Calu3 (cell line): ENCODE results near the gene DOC2B. TPM values are rescaled to one million over a fixed set of nuclear protein-coding genes. Genes with fewer than 3 reads are reported as not detected.
"Not testable (repeated sequence)": the region's sequence is repeated elsewhere in the genome, so short reads cannot be mapped to it uniquely, and the experiment has no call there.

Source experiments
- BruUV-seq: library from RNA; stranded (reverse); fragments of 400-500 nt; replicated peaks from 2 replicates; lab custom pipeline; 2021; lab: Mats Ljungman, UMichigan
- CTCF ChIA-PET: fragments of 300-600 bp; sonication (Branson Sonifier 250); formaldehyde crosslinking; loops from one replicate; lab custom pipeline; 2022; ENCODE audit warnings: antibody characterized with exemption; lab: Charles Lee
- DNase-seq: peaks from one replicate; pipeline ENCODE4 v3.0.0; 2022
- H3K27ac Mint-ChIP-seq: one replicate; pipeline ENCODE4 v1.8.0; 2022; ENCODE audit warnings: mixed read lengths; ENCODE audit not compliant: unreplicated experiment
- H3K27me3 Mint-ChIP-seq: one replicate; pipeline ENCODE4 v1.8.0; 2022; ENCODE audit warnings: mixed read lengths; ENCODE audit not compliant: unreplicated experiment
- H3K36me3 Mint-ChIP-seq: one replicate; pipeline ENCODE4 v1.8.0; 2022; ENCODE audit warnings: mild to moderate bottlenecking, moderate library complexity, mixed read lengths; ENCODE audit not compliant: insufficient read depth, unreplicated experiment
- H3K4me1 Mint-ChIP-seq: one replicate; pipeline ENCODE4 v1.8.0; 2022; ENCODE audit warnings: mild to moderate bottlenecking, low read depth, mixed read lengths; ENCODE audit not compliant: unreplicated experiment
- H3K4me3 Mint-ChIP-seq: one replicate; pipeline ENCODE4 v1.8.0; 2022; ENCODE audit warnings: mild to moderate bottlenecking, low read depth, moderate library complexity, mixed read lengths; ENCODE audit not compliant: unreplicated experiment
- H3K9me3 Mint-ChIP-seq: one replicate; pipeline ENCODE4 v1.8.0; 2022; ENCODE audit warnings: low read depth, mixed read lengths; ENCODE audit not compliant: unreplicated experiment
- intact Hi-C: fragments of 100-400 bp; cut with micrococcal nuclease; formaldehyde crosslinking; loops from one replicate; pipeline ENCODE4 v1.10.0; 2022; ENCODE audit not compliant: unreplicated experiment
- total RNA-seq: library from RNA; stranded (reverse); gene quantifications from 2 replicates; pipeline ENCODE4 v1.2.3, GENCODE V29; 2022
- TF ChIP-seq, protein P1 (sequence below): fragments of 200-600 bp; IDR thresholded peaks from one replicate; pipeline ENCODE4 v1.8.0; 2022; ENCODE audit warnings: antibody characterized with exemption; ENCODE audit not compliant: unreplicated experiment

The DOC2B gene
- total RNA-seq, 1 experiment from 2014 or later: 0.24 TPM

DNA sequence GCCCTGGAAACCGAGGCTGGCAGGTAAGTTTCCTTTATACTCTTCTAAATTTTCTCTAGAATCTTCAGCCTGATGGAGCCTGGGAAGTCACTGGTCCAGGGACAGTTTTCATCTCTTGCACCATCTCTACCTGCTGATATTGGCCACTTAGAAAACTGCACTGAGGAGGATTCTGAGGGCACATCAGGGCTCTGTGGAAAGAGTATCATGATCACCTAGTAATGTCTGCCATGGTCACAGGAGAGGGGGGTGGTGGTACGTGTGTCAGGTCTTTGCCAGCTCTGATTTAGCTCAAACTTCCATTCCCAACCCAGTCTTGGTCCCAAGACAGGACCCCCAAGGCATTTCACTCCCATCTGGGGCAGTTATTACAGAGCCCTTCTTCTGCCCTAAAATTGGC, 35.2 kb upstream of the DOC2B start:
- TF ChIP-seq, protein P1, sequence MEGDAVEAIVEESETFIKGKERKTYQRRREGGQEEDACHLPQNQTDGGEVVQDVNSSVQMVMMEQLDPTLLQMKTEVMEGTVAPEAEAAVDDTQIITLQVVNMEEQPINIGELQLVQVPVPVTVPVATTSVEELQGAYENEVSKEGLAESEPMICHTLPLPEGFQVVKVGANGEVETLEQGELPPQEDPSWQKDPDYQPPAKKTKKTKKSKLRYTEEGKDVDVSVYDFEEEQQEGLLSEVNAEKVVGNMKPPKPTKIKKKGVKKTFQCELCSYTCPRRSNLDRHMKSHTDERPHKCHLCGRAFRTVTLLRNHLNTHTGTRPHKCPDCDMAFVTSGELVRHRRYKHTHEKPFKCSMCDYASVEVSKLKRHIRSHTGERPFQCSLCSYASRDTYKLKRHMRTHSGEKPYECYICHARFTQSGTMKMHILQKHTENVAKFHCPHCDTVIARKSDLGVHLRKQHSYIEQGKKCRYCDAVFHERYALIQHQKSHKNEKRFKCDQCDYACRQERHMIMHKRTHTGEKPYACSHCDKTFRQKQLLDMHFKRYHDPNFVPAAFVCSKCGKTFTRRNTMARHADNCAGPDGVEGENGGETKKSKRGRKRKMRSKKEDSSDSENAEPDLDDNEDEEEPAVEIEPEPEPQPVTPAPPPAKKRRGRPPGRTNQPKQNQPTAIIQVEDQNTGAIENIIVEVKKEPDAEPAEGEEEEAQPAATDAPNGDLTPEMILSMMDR: no peak
- Mint-ChIP-seq H3K27ac (no peak overlapping the region), H3K9me3 (no peaks in the 10 kb centered on the region), H3K4me1 (no peaks in the 10 kb centered on the region), H3K27me3 (no peaks in the 10 kb centered on the region), H3K4me3 (no peak overlapping the region), H3K36me3 (no peaks in the 10 kb centered on the region)
- intact Hi-C loops: no loop called here
- CTCF ChIA-PET: no interaction called here
- BruUV-seq: no TSS peak
- no peak for DNase-seq

DNA sequence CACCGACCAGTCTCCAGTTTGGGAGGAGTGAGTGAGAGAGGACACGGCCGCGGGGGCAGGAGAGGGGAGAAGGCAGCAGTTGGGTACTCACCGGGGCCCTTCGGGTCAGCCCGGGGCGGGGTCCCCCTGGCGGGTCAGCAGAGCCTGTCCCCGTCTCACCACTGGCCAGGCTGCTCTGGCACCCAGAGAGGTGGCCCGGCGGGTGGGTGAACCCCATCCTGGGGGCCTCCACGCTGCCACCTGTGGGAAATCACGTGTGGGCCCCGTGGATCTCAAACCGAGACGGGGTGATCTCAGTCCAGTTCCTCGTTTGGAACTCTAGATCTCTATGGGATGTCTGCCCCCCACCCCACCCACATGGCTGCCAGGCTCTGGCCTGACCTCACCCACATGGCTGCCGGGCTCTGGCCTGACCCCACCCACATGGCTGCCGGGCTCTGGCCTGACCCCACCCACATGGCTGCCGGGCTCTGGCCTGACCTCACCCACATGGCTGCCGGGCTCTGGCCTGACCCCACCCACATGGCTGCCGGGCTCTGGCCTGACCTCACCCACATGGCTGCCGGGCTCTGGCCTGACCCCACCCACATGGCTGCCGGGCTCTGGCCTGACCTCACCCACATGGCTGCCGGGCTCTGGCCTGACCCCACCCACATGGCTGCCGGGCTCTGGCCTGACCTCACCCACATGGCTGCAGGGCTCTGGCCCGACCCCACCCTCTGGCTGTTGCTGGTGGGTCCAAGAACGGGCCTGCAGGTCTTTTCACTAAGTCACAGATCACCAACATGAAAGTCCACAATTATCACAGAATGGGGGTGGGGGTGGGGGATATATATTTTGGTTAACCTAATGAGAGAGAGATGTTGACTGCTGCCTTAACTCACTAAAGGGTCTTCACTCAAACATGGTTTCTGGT, 34.4 kb upstream of the DOC2B start:
- DNase-seq, BruUV-seq, intact Hi-C loops, H3K9me3 Mint-ChIP-seq, H3K36me3 Mint-ChIP-seq, H3K27ac Mint-ChIP-seq, H3K27me3 Mint-ChIP-seq, H3K4me1 Mint-ChIP-seq, CTCF ChIA-PET, H3K4me3 Mint-ChIP-seq: not testable (repeated sequence)

DNA sequence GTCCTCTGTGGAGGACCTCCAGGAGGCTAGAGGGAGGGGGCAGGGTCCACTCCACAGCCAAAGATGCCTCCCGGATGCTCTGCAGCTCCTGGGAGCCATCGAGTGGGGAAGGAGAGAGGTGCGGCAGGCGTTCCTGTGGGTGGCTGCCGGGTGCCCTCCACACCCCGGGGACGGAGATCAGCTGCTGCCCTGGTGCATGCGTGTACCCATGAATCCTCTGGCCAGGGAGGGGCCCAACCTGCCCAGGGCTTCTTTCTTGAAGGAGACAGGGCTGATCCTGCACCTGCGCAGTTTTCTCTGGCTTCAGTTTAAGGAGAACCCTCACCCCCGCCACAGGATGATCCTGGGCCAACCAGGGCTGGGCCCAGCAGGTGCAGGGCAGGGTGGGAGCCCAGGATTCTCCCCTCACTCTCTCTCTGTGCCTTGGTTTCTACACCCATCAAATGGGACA, 33.5 kb upstream of the DOC2B start:
- Mint-ChIP-seq H3K9me3 (no peaks in the 10 kb centered on the region), H3K36me3 (no peaks in the 10 kb centered on the region), H3K4me1 (no peaks in the 10 kb centered on the region), H3K27ac (no peak overlapping the region), H3K27me3 (no peaks in the 10 kb centered on the region), H3K4me3 (no peak overlapping the region)
- CTCF ChIA-PET: no interaction called here
- no peak for DNase-seq
- TF ChIP-seq, protein P1: no peak
- no TSS peak for BruUV-seq
- intact Hi-C loops: no loop called here

DNA sequence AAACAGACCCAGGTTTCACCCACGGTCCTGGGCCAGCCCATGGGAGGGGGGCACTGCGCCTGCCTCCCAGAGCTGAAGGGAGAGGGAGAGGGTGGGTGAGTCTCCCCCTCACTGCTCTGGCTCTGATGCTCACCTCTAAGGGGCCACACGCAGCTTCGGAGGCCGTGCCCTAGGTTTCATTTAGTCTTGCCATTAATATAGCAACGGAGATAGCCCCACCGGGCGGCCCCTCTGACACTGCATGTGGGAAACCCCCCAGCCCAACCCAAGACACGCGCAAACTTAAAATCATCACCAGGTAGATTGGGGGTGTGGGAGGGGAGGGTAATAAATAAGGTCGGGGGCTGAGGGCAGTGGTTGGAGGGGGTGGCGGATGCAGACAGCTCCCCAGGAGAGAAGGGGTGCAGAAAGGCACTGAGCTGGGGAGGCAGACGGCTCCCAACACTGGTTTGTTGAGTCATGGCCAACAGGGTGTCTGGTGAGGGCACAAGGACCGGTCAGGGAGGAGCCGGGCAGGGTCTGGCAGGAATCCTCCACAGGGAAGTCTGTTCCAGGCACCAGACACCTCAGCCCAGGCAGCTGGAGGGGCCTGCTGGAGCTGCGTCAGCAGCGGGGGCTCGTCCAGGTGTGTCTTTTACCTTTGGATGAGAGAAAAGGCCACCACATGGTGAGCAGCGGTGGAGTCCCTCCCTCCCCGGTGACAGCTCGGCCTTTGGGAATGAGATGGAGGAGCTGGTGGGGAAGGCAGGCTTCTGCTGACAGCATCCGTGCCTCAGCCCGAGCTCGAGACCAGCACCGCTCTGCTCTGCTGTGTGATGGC, 32.0 kb upstream of the DOC2B start:
- Mint-ChIP-seq H3K36me3 (no peaks in the 10 kb centered on the region), H3K9me3 (peaks cover 3% of the 10 kb centered on the region), H3K27ac (no peak overlapping the region), H3K27me3 (no peaks in the 10 kb centered on the region), H3K4me3 (no peak overlapping the region), H3K4me1 (no peaks in the 10 kb centered on the region)
- no peak for DNase-seq
- TF ChIP-seq, protein P1: no peak
- CTCF ChIA-PET: no interaction called here
- intact Hi-C loops: no loop called here
- no TSS peak for BruUV-seq
